ENCODE measurements around the gene MASP1.
"Not testable (repeated sequence)": the region's sequence is repeated elsewhere in the genome, so short reads cannot be mapped to it uniquely, and the experiment has no call there.

The MASP1 gene

DNA sequence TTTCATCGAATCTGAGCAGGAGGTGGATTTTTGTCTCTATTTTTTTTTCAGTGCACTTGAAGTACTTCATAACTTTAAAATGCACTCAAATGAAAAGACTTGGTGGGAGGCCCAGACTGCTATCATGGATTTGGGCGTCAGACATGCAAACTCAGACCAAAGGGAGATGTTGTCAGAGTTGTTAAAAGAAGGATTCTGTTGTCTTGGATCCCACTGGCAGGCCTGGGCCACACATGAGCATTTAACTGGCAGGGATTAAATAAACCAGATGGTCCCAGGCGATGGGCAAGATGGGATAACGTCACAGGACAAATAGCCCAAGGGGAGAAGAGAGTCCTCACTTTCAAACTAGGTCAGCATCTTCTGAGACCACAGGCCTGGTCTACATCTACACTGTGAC lies 78.8 kb downstream of the MASP1 start:
- no peak for DNase-seq

DNA sequence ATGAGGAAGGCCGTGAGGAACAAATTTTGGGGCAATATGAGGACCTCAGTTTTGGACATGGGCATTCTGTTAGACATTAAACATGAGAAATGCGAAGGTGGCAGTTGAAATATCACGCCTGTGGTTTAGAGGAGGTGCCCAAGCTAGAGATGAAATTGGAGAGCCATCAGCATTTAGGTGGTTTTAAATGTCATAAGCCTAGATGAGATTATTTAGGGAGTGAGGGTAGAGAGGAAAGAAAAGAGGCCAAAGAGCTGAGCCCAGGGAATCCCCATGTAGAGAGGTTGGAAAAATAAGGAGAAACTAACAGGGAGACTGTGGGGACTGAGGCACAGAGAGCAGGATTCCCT lies 79.4 kb downstream of the MASP1 start:
- DNase-seq = no peak

DNA sequence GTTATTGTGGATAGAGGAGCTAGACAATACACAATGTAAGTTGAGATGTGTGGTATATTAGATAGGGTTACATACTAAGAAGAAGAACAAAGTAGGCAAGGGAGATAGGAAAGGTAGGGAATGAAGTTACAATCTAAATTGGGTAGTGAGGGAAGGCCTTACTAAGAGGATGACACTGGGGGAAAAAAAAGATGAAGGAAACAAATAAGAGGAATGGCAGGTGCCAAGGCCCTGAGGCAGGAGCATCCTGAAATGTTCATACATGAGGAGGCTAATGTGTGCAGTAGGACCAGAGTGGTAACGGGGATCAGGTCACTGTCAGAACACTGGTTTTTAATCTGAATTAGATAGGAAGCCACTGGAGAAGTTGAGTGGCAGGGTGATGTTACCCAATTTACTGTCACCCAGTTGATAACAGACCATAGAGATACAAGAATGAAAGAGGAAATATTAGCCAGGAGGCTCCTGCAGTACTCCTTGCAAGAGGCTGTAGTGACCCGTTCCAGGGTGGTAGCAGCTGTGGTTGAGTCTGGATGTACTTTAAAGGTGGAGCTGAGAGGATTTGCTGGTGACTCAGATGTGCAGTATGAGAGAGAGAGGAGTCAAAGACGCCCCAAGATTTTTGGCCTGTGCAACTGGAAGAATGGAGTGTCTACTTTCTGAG lies 79.9 kb downstream of the MASP1 start:
- DNase-seq = no peak

GRCh38 chr3:187210545-187211327 lies 80.8 kb downstream of the MASP1 start:
- no peak for DNase-seq

- DNase-seq = no peak
Observed at GRCh38 chr3:187210091-187210490, 81.4 kb downstream of the MASP1 start.

GRCh38 chr3:187209491-187209890 lies 82.0 kb downstream of the MASP1 start:
- DNase-seq = no peak

- DNase-seq = no peak
Observed at GRCh38 chr3:187208159-187208558, 83.4 kb downstream of the MASP1 start.

GRCh38 chr3:187207624-187208023 lies 83.9 kb downstream of the MASP1 start:
- DNase-seq = no peak

- DNase-seq = no peak
Observed at GRCh38 chr3:187207062-187207461, 84.5 kb downstream of the MASP1 start.

DNA sequence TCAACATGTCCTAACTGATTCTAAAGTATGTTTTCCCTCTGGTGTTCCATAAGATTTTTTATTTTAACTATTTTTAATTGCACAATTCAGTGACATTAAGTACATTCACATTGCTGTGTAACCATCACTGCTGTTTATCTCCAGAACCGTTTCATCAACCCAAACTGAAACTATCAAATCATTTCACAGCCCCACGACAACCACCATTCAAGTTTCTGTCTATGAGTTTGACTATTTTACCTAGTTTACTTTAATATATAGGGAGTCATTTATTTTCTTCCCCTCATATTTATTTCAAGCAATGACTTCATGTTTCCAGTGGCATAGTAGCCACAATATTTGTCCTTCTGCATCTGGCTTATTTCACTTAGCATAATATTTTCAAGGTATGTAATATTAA lies 85.9 kb downstream of the MASP1 start:
- no peak for DNase-seq

DNA sequence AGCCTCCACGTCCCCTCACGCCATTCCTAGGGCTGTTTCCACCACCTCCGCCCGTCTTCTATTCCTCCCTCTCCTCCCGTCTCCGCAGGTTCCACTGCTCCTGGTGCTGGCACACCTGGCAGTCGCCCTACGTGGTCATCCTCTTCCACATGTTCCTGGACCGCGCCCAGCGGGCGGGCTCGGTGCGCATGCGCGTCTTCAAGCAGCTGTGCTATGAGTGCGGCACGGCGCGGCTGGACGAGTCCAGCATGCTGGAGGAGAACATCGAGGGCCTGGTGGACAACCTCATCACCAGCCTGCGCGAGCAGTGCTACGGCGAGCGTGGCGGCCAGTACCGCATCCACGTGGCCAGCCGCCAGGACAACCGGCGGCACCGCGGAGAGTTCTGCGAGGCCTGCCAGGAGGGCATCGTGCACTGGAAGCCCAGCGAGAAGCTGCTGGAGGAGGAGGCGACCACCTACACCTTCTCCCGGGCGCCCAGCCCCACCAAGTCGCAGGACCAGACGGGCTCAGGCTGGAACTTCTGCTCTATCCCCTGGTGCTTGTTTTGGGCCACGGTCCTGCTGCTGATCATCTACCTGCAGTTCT lies 92.0 kb downstream of the MASP1 start:
- DNase-seq = not testable (repeated sequence)

DNA sequence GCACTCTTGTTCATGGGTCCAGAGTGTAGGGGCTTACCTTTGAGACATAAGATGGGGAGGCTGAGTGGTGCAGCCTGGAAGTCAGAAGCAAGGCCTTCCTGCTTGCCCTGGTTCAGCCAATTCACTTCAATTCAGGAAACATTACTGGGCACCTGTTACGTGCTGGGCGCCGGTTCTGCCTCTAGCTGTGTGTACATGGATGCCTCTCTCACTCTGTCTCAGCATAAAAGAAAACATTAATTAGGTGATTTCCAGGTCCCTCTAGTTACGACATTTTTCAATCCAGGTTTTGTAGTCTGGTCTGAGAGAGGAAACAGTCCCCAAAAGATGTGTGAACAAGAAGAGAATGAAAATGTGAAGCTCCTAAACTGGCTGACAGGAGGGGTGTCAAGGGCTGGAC lies 93.0 kb downstream of the MASP1 start:
- DNase-seq = no peak

DNA sequence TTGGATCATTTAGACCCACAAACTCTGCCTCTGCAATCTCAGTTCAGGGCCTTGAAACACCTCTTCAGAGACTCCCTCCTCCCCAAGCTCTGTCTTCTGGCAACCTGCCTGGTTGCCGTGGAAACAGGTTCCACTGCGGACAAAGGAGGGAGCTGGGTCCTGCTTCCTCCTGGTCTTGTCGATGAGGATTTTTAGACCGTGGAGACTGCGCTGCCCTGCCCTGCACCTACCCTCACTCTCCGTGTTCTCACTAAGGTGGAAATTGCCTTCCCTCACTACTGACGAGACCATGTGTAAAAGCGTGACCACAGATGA lies 94.2 kb downstream of the MASP1 start, which contains the start of gene RTP1:
TSS of gene RTP1 (plus strand) at position 152 of the 315 bp plus-strand sequence. CDS start at position 182, 30 bp downstream.
- DNase-seq = no peak

- DNase-seq = no peak
Observed at GRCh38 chr3:187196573-187197334, 94.8 kb downstream of the MASP1 start.

DNA sequence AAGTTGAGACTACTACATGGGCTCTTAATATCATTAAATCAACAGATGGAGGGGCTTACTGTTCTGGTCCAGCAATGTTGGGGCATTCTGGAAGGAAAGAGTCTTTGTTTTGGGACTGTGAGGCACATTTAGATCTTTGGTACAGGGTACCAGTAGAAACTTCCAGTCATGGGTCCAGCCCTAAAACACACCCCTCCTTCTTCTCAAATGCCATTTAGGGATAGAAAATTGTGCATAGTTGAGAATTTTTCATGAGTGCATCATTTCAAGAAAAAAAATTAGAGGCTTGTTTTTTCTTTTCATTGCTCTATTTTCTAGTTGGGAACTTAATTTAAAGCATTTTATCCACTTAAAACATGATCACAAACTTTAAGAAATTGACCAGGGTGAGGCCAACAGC lies 98.4 kb downstream of the MASP1 start:
- DNase-seq = no peak

DNA sequence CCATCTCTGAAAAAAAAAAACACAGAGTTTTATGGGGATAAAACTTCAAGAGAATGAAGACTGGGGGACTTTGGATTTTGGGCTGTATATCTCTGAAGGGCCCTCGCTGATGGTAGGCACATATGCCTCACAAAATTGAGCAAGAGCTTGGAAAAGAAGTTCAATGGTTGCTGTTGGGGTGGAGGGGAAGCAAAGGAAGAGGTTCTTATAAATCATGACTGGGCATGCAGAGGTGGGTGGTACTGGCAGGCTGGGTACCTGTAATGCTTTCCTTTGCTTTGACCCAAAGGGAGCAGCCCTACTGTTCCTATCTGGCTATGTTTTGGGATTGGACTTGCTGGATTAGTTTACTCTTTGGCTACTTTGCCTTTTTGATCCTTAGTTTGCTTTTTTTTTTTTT lies 100.3 kb downstream of the MASP1 start:
- no peak for DNase-seq

GRCh38 chr3:187188931-187189330 lies 102.6 kb downstream of the MASP1 start:
- no peak for DNase-seq

- no peak for DNase-seq
Observed at GRCh38 chr3:187186801-187187421, 104.6 kb downstream of the MASP1 start.

GRCh38 chr3:187186375-187186774 lies 105.2 kb downstream of the MASP1 start:
- no peak for DNase-seq

GRCh38 chr3:187185759-187186158 lies 105.8 kb downstream of the MASP1 start:
- no peak for DNase-seq
